LNCaP clone FGC (cell line): ENCODE results near the gene PROX1.

ENCODE experiments used
- DNase-seq: peaks from one replicate; pipeline ENCODE4 v3.0.0-alpha.2; 2011; ENCODE audit warnings: low read depth
- H3K4me3 ChIP-seq: 2 replicates; pipeline ENCODE4 v1.5.1; 2011; ENCODE audit warnings: mild to moderate bottlenecking, low read depth, low read length, control low read depth
- TF ChIP-seq, protein P1 (sequence below): IDR thresholded peaks from 2 replicates; pipeline ENCODE4 v1.5.1; 2012; ENCODE audit warnings: mild to moderate bottlenecking; ENCODE audit not compliant: control insufficient read depth, insufficient read depth; ENCODE audit errors: extremely low read depth

Gene PROX1

DNA sequence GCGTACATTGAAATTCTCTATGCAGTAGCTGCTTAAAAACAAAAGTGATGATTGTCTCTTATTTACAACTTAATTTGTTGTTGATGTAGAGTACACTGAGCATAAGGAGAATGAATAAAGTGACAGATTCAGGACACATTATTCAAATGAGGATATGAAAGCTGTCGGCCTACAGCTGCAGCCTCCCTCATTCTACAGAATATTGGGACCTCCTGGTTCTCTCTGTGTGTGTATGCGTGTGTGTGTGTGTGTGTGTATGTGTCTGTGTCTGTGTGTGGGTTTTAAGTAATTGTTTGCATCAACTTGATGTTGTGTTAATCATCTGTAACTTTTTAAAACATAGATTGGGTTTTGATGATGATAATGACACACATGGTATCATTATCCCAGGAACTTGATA is 17.9 kb downstream of the PROX1 start:
- no peak overlapping the region for H3K4me3 ChIP-seq
- no peak for DNase-seq
- TF ChIP-seq, protein P1, sequence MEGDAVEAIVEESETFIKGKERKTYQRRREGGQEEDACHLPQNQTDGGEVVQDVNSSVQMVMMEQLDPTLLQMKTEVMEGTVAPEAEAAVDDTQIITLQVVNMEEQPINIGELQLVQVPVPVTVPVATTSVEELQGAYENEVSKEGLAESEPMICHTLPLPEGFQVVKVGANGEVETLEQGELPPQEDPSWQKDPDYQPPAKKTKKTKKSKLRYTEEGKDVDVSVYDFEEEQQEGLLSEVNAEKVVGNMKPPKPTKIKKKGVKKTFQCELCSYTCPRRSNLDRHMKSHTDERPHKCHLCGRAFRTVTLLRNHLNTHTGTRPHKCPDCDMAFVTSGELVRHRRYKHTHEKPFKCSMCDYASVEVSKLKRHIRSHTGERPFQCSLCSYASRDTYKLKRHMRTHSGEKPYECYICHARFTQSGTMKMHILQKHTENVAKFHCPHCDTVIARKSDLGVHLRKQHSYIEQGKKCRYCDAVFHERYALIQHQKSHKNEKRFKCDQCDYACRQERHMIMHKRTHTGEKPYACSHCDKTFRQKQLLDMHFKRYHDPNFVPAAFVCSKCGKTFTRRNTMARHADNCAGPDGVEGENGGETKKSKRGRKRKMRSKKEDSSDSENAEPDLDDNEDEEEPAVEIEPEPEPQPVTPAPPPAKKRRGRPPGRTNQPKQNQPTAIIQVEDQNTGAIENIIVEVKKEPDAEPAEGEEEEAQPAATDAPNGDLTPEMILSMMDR = no peak

DNA sequence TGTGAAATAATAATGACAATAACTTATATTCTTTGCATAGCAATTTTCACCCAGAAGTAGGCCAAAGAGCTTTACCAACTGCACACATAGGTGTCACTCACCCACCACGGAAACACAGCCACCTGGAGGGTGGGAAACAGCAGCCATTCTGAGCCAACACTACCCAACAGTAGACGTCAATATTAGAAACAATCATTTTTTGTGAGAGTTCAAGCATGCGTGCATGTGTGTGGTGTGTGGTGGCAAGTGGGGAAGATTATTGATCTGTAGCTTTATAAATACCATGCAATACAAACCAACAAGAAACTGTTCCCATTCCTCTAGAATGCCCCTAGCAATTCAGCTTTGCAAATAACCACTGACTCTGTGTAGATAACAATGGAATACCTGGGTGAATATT is 19.1 kb downstream of the PROX1 start:
- DNase-seq = no peak
- TF ChIP-seq, protein P1 = no peak
- no peak overlapping the region for H3K4me3 ChIP-seq

DNA sequence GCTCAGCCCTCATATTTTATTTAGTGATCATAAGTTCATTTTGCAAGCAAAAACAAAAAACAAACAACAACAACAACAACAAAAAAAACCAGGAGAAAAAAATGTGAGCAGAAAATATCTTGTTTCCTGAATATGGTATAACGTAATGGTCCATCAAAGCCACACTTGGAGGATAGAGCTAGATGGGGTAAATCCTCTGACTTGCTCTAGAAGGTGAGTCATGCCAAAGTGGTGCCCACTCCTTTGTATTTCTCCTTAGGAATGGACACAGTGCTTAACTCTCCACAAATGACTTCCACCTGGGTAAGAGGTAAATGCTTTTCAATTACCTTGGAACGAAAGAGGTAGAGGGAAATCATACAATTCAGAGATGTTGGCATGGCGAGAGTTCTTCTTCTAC is 20.6 kb downstream of the PROX1 start:
- TF ChIP-seq, protein P1 = no peak
- no peak overlapping the region for H3K4me3 ChIP-seq
- DNase-seq = no peak

DNA sequence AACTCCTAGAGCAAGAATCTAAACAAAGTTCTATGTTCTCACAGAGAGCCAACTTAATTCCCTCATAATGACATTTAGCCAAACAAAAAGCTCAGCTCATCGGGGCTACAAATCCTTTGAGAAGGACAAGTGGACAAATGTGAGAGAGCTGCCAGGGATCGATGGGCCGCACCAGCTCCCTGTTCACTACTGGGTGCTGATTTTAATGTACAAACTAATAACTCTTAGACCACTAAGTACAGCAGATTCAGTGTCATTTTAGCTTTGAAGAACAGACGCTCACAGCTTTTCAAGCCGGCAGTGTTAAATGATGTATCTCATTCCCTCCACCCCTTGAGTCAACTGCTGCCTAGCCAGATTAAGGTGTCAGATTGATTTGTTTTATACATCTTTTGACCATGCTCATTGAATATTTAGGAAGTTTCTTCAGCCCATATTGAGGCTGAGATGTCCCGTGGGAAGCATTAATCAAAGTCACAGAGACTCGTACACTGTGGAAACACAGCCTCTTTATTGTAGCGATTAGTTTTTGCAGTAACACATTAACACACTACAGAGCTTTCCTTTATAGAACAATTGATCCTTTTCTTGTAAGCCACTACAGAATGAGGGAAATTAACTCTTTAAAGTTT is 21.1 kb downstream of the PROX1 start:
- no peak overlapping the region for H3K4me3 ChIP-seq
- TF ChIP-seq, protein P1 = no peak
- no peak for DNase-seq

DNA sequence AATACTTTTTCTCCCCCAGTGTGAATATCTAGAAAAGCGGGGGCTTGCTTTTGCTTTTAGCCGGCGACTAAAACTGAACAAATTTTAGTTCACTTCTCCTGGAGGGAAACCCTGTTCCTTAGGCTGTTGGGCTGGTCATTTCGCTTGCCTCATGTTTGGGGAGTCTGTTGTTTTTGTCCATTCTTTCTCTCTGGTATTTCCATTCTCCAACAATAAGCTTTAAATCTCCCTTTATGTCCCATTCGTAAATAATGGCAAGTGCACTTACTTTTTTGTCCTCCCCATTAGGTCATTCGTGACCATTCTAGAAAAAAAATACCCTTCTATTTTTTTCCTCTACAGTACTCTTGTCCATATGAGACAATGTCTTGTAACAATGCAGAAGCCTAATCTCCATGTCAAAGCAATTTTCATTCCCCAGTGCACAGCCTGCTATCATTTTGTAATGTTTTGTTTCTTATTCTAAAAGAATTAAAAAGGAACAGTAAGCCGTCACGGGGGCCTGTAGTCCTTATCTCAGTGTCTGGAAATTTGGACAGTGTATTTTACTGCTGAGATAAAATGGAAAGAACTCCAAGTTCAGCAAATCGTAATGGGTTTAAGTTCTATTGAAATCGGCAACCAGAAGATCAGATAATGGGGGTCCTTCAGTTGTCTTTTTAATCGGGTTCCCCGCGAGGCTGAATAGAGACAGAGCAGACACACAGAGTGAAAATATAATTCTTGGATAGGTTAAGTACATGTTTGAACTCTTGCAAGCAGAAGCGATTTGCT is 21.8 kb downstream of the PROX1 start:
- no peak for DNase-seq
- TF ChIP-seq, protein P1 = no peak
- no peak overlapping the region for H3K4me3 ChIP-seq

DNA sequence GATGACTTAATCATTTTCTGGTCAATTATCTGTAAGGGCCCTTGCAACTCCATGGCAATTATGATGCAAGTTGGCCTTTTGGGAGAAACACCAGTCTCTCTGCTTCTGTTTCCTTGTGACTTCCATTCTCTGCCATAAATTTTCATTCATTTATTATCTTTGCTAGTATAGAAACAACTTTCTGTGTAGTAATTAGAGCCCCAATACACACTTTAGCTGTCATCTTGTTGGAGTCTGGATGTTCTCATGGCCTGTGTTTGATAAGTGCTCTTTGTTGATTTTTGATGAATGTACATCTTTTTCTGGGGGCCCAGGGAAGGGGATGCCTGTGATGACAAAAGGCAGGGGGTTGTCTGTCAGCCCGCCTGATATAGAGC is 22.4 kb downstream of the PROX1 start:
- TF ChIP-seq, protein P1 = no peak
- DNase-seq = no peak
- H3K4me3 ChIP-seq = no peak overlapping the region
